ENCODE results near the gene PYGO2.
"Not testable (repeated sequence)": the region's sequence is repeated elsewhere in the genome, so short reads cannot be mapped to it uniquely, and the experiment has no call there.

The PYGO2 gene

DNA sequence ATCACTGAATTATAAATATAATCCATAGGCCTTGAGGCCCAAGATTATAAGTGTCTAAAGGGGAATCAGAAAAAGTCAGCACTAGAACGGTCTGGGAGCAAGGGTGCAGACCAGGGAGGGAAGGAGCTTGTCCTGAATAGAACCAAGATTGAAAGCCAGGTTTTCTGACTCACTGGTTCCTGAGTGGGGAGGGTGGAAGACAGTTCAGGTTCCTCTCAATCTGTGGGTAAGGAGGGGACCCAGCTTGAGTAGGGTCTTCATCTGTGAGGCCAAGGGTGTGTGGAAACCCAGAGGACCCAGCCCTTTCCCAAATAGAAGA, 32.6 kb upstream of the PYGO2 start:
- H3K9ac ChIP-seq (ENCODE audit: low read depth, low read length), result no peak overlapping the region
- H3K36me3 ChIP-seq (ENCODE audit: insufficient read depth, low read length), result peaks cover 3% of the 10 kb centered on the region
- no peaks in the 10 kb centered on the region for H3K9me3 ChIP-seq (ENCODE audit: control insufficient read depth, insufficient read depth, low read length)
- peaks cover 12% of the 10 kb centered on the region; the same call in 1 of the 2 replicates for H3K4me1 ChIP-seq (ENCODE audit: insufficient read depth, low read length)

DNA sequence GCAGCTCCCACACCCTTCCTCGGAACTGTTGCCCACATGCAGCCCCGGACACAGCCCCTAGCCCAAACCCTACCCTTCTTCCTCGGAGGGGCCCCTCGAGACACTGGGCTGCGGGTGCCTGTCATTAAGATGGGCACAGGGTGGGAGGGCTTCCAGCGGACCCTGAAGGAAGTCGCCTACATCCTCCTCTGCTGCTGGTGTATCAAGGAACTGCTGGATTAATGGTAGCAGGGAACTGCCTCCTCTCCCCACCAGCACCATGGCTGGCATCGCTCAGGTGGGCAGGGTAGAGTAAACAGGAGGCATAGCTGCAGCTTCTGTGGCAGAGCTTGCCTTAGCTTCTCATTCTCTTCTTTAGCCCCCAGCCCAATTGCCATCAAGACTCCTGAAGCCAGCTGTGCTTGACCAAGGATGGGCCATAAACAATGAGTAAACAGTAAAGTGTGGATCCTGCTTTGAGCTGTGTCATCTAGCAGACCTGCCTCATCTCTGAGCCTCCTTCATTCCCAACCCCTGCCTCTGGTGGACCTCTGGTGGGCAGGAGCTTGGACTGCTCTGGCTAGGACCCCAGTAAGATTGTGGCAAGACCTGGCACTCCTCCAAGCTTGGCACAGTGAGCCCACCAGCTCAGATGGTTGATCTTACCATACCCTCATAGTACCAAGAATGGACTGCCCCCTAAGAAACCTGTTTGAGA, 32.1 kb upstream of the PYGO2 start, which contains the start of gene LENEP:
TSS of gene LENEP (plus strand) at position 15 of the 697 bp plus-strand sequence. CDS start at position 37, 22 bp downstream.
- peaks cover 3% of the 10 kb centered on the region for H3K36me3 ChIP-seq (ENCODE audit: insufficient read depth, low read length)
- H3K4me1 ChIP-seq (ENCODE audit: insufficient read depth, low read length), result peaks cover 12% of the 10 kb centered on the region; the same call in 1 of the 2 replicates
- H3K9me3 ChIP-seq (ENCODE audit: control insufficient read depth, insufficient read depth, low read length), result no peaks in the 10 kb centered on the region
- H3K9ac ChIP-seq (ENCODE audit: low read depth, low read length), result no peak within 1 kb of the TSS

DNA sequence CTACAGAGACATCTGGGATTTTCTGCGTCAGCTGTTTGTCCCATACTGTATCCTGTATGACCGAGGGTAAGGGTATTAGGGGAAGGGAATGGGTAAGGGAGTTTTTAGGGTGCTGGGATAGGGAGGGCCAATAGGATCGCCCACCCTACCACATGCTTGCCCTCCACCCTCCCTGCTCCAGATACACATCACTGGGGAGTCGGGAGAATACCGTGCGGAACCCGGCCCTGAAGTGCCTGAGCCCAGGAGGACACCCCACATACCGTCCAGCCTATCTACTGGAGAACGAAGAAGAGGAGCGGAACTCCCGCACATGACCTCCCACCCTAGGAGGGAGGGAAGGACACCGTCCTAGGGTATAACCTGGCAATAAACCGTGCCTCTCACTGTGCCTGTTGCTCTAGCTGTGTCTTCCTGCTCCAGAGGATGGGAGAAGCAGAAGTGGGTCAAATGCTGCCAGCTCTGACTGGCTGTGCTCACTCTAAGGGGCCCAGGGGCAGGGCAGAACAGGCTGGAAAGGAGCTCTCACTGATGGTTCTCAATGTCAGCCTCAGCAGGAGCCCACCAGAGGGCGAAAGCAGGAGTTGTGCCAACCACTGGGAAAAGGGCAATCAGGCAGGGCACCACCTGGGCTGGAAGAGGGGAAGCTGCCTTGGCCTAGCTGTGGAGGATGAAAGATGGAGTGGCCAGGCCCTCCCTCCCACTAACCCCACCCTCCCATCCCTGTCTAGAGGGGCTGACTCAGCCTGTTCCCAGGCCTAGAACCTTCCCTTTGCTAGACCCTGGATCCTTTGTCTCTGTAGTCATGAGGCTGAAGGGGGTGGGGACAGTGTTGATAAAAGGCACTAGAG, 31.4 kb upstream of the PYGO2 start:
- H3K36me3 ChIP-seq (ENCODE audit: insufficient read depth, low read length), result peaks cover 7% of the 10 kb centered on the region
- H3K9me3 ChIP-seq (ENCODE audit: control insufficient read depth, insufficient read depth, low read length), result no peaks in the 10 kb centered on the region
- no peak overlapping the region for H3K9ac ChIP-seq (ENCODE audit: low read depth, low read length)
- H3K4me1 ChIP-seq (ENCODE audit: insufficient read depth, low read length), result peaks cover 12% of the 10 kb centered on the region; the same call in 1 of the 2 replicates

DNA sequence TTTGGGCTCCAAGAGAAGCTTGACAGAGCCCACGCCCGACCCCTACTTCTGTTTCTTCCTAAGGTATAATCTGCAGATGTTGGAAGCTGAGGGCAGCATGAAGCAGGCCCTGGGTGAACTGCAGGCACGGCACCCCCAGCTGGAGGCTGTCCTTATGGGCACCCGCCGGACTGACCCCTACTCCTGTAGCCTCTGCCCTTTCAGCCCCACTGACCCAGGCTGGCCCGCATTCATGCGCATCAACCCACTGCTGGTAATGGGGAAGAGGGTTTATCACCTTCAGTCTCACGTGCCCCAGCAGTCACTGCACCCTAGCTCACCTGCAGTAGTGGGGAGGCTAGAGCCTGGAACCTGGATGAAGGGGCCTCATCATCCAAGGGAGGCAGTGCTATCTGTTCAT, 28.7 kb upstream of the PYGO2 start:
- H3K9ac ChIP-seq (ENCODE audit: low read depth, low read length), result no peak overlapping the region

GRCh38 chr1:154989195-154989860, 27.7 kb upstream of the PYGO2 start:
- Histone ChIP-seq H3K9me3 (ENCODE audit: control insufficient read depth, insufficient read depth, low read length) (no peaks in the 10 kb centered on the region), H3K4me1 (ENCODE audit: insufficient read depth, low read length) (peaks cover 12% of the 10 kb centered on the region; the same call in 1 of the 2 replicates), H3K36me3 (ENCODE audit: insufficient read depth, low read length) (peaks cover 14% of the 10 kb centered on the region), H3K9ac (ENCODE audit: low read depth, low read length) (no peak overlapping the region)

More for the DNA sequence above, 28.7 kb upstream of the PYGO2 start:
- Histone ChIP-seq H3K9me3 (ENCODE audit: control insufficient read depth, insufficient read depth, low read length) (no peaks in the 10 kb centered on the region), H3K4me1 (ENCODE audit: insufficient read depth, low read length) (peaks cover 12% of the 10 kb centered on the region; the same call in 1 of the 2 replicates), H3K36me3 (ENCODE audit: insufficient read depth, low read length) (peaks cover 14% of the 10 kb centered on the region)

- Histone ChIP-seq H3K9ac (ENCODE audit: low read depth, low read length) (no peak overlapping the region), H3K36me3 (ENCODE audit: insufficient read depth, low read length) (peaks cover 14% of the 10 kb centered on the region)
Observed at GRCh38 chr1:154988058-154988954, 26.7 kb upstream of the PYGO2 start.

DNA sequence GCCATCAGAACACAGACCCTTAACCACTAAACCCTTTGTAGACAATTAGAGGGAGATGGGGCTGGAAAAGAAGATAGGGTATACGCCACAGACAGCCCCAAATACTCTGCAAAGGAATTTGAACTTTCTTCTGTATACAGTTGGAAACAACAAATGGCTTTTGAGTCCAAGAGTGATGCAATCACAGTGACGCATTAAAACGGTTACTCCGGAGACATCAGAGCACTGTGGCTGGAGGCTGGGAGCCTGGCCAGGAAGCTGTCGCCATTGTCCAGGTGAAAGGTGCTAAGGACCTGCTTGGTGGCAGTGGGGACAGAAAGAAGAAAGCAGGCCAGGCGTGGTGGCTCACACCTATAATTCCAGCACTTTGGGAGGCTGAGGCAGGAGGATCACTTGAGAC, 25.7 kb upstream of the PYGO2 start:
- no peak overlapping the region for H3K9ac ChIP-seq (ENCODE audit: low read depth, low read length)
- H3K4me1 ChIP-seq (ENCODE audit: insufficient read depth, low read length), result peaks cover 8% of the 10 kb centered on the region; the same call in 1 of the 2 replicates

More at GRCh38 chr1:154988058-154988954, 26.7 kb upstream of the PYGO2 start:
- Histone ChIP-seq H3K4me1 (ENCODE audit: insufficient read depth, low read length) (peaks cover 9% of the 10 kb centered on the region; the same call in 1 of the 2 replicates), H3K9me3 (ENCODE audit: control insufficient read depth, insufficient read depth, low read length) (no peaks in the 10 kb centered on the region)

DNA sequence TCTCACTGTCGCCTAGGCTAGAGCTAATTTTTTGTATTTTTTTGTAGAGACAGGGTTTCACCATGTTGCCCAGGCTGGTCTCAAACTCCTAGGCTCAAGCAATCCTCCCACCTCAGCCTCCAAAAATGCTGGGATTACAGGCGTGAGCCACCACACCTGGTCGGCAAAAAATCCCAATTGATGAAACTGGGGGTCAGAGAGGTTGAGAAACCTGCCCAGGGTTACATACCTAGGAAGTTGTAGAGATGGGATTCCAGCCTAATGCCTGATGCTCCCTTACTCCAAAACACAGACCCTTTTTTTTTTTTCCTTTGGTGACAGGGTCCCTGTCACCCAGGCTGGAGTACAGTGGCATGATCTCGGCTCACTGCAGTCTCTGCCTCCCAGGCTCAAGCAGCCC, 25.2 kb upstream of the PYGO2 start:
- not testable (repeated sequence) for H3K4me1 ChIP-seq (ENCODE audit: insufficient read depth, low read length); H3K9me3 ChIP-seq (ENCODE audit: control insufficient read depth, insufficient read depth, low read length); H3K9ac ChIP-seq (ENCODE audit: low read depth, low read length)
- H3K36me3 ChIP-seq (ENCODE audit: insufficient read depth, low read length), result peaks cover 14% of the 10 kb centered on the region

More for the DNA sequence above, 25.7 kb upstream of the PYGO2 start:
- H3K36me3 ChIP-seq (ENCODE audit: insufficient read depth, low read length), result peaks cover 14% of the 10 kb centered on the region
- H3K9me3 ChIP-seq (ENCODE audit: control insufficient read depth, insufficient read depth, low read length), result no peaks in the 10 kb centered on the region

DNA sequence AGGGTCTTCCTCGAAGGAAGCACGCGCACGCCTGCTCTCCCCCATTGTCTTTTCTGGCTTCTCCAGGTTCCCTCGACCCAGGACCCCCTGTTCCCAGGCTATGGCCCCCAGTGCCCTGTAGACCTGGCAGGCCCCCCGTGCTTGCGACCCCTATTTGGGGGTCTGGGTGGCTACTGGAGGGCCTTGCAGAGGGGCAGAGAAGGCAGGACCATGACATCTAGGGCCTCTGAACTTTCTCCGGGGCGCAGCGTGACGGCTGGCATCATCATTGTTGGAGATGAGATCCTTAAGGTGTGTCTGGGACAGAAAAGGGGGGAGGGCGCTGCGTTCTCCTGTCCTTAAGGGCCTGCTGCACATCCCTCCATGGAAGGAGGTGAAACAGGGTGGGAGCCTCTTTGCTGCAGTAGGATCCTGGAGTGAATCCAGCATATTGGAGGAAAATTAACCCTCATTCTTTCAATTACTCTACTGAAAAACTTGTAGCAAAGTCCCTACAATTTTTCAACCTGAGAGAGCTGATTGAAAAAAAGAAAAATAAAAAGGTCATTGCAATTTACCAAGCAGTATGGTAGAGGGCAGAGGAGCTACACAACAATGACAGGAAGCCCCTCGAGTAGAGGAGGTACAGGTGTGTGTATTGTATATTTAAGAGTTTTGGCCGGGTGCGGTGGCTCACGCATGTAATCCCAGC, 22.3 kb upstream of the PYGO2 start:
- peaks cover 21% of the 10 kb centered on the region for H3K36me3 ChIP-seq (ENCODE audit: insufficient read depth, low read length)
- H3K9ac ChIP-seq (ENCODE audit: low read depth, low read length), result peak overlapping the region; percentile 82

GRCh38 chr1:154982897-154983648, 21.5 kb upstream of the PYGO2 start, which contains the start of gene FLAD1:
TSS of gene FLAD1 (plus strand) at chr1:154983344. CDS start at chr1:154983695, 351 bp downstream.
- Histone ChIP-seq H3K4me1 (ENCODE audit: insufficient read depth, low read length) (peaks cover 9% of the 10 kb centered on the region; the same call in 1 of the 2 replicates), H3K9ac (ENCODE audit: low read depth, low read length) (peak within 1 kb of the TSS; percentile 82), H3K9me3 (ENCODE audit: control insufficient read depth, insufficient read depth, low read length) (no peaks in the 10 kb centered on the region), H3K36me3 (ENCODE audit: insufficient read depth, low read length) (peaks cover 23% of the 10 kb centered on the region)

More for the DNA sequence above, 22.3 kb upstream of the PYGO2 start:
- H3K9me3 ChIP-seq (ENCODE audit: control insufficient read depth, insufficient read depth, low read length), result no peaks in the 10 kb centered on the region
- peaks cover 9% of the 10 kb centered on the region; the same call in 1 of the 2 replicates for H3K4me1 ChIP-seq (ENCODE audit: insufficient read depth, low read length)

DNA sequence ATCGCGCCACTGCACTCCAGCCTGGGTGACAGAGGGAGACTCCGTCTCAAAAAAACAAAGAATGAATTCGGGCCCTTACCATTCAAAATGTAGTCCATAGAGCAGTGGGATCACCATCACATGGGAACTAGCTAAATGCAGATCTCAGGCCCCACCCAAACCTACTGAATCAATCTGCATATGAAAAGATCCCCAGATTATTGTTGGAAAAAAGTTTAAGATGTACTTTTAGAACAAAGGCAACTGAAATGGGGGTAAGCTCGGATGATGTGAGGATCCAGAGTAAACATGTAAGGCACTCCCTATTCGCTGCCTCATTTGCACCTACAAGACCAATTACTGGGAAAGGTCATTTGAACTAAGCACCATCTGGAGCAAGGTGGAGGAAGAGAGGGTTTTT, 20.8 kb upstream of the PYGO2 start:
- Histone ChIP-seq H3K9me3 (ENCODE audit: control insufficient read depth, insufficient read depth, low read length) (no peaks in the 10 kb centered on the region), H3K9ac (ENCODE audit: low read depth, low read length) (peak overlapping the region; percentile 49; the same call in 1 of the 2 replicates), H3K4me1 (ENCODE audit: insufficient read depth, low read length) (peaks cover 9% of the 10 kb centered on the region; the same call in 1 of the 2 replicates), H3K36me3 (ENCODE audit: insufficient read depth, low read length) (peaks cover 17% of the 10 kb centered on the region)

DNA sequence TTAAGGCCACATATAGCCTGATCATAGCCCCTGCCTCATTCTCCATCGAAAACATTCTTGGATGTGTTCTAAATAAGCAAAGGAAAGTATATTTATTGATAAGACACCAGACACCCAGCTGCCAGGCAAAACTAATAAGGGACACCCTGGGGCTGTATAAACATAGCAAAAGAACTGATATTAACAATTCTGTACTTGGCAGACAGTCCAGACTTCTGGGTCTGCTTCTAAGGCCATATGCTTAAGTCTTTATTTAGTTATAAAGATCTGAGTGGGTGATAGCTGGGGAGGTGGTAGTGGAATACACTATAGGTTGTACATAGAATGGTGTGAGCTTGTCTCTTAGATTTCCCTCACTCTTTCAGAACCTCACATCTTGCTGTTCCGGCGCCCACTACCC, 16.8 kb upstream of the PYGO2 start:
- H3K4me1 ChIP-seq (ENCODE audit: insufficient read depth, low read length), result peaks cover 7% of the 10 kb centered on the region
- H3K9ac ChIP-seq (ENCODE audit: low read depth, low read length), result no peak overlapping the region
- no peaks in the 10 kb centered on the region for H3K9me3 ChIP-seq (ENCODE audit: control insufficient read depth, insufficient read depth, low read length)
- H3K36me3 ChIP-seq (ENCODE audit: insufficient read depth, low read length), result peaks cover 15% of the 10 kb centered on the region; the same call in 1 of the 2 replicates

Measured in ES-I3 (cell line).